Left ventricle myocardium inferior (tissue), 1 donor: Measurements from ENCODE around the gene EPHB1. TPM values are rescaled to one million over a fixed set of nuclear protein-coding genes. Genes with fewer than 3 reads are reported as not detected.

Experiments used
- DNase-seq: peaks from one replicate; pipeline ENCODE4 v3.0.0-alpha.2; 2020
- H3K27ac ChIP-seq: fragments of 200-600 bp; replicated peaks from 2 replicates; pipeline ENCODE4 v1.8.0; 2021
- H3K27me3 ChIP-seq: fragments of 200-600 bp; 2 replicates; pipeline ENCODE4 v1.8.0; 2021; ENCODE audit warnings: low read depth
- H3K36me3 ChIP-seq: fragments of 200-600 bp; 2 replicates; pipeline ENCODE4 v1.8.0; 2021
- H3K4me1 ChIP-seq: fragments of 200-600 bp; 2 replicates; pipeline ENCODE4 v1.8.0; 2021
- H3K4me3 ChIP-seq: fragments of 200-600 bp; 2 replicates; pipeline ENCODE4 v1.8.0; 2021; ENCODE audit warnings: mild to moderate bottlenecking, moderate library complexity
- H3K9me3 ChIP-seq: fragments of 200-600 bp; replicated peaks from 2 replicates; pipeline ENCODE4 v1.8.0; 2021
- CTCF ChIP-seq: fragments of 200-600 bp; IDR thresholded peaks from 2 replicates; pipeline ENCODE4 v1.8.0; 2021; ENCODE audit warnings: antibody characterized with exemption, mild to moderate bottlenecking, borderline replicate concordance
- intact Hi-C: fragments of 100-400 bp; cut with micrococcal nuclease; formaldehyde crosslinking; loops from one replicate; pipeline ENCODE4 v1.11.0; 2022
- total RNA-seq: library from RNA; stranded (reverse); fragmentation: NEBNext Ultra II Directional; extraction: Animal tissue kit (Norgen Biotek cat#: 25700); gene quantifications from one replicate; pipeline ENCODE4 v1.2.1, GENCODE V29; 2021
- donor health status: DM: no; HTN: yes; CAD: no; lungs with severe emphysema.

EPHB1 gene
- total RNA-seq, 1 donor from 2014 or later, result 1.3 TPM

DNA sequence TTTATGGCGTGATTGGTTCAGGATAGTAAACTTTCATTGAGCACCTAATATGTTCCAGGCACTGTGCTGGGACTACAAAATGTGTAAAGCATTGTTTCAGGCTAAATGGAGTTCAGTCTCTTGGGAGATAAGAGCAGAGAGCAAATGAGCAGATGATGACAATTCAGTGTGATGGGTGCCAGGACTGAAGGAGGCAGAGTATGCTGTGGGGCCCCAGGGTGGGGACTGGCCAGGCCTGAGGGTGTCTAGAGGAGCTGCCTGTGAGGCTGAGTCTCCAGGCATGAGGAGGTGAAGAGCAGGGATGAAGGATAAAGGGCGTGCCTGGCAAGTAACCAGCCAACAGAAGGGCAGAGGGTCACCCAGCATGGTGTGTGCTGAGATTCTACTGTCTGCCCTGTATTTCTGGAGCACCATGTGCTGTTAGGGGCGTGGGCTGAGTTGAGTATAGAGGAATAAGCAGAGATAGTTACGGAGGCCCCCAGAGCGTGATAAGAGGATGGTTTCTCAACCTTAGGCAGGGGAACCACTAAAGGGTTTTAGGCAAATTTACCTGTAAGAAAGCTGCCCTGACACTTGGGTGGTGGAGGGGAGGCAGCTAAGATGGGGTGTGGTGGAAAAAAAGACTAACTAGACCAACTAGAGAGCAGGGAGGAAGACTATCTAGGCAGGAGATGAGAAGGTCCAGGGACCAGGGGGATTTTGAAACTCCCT lies 38.5 kb downstream of the EPHB1 start:
- H3K9me3 ChIP-seq, result peaks cover 1% of the 10 kb centered on the region
- H3K27me3 ChIP-seq, result no peaks in the 10 kb centered on the region
- no peaks in the 10 kb centered on the region for H3K4me1 ChIP-seq
- H3K27ac ChIP-seq, result no peak overlapping the region
- no peak for TF ChIP-seq CTCF
- H3K4me3 ChIP-seq, result no peak overlapping the region
- no peak for DNase-seq
- intact Hi-C loops, result no loop called here
- H3K36me3 ChIP-seq, result no peaks in the 10 kb centered on the region

DNA sequence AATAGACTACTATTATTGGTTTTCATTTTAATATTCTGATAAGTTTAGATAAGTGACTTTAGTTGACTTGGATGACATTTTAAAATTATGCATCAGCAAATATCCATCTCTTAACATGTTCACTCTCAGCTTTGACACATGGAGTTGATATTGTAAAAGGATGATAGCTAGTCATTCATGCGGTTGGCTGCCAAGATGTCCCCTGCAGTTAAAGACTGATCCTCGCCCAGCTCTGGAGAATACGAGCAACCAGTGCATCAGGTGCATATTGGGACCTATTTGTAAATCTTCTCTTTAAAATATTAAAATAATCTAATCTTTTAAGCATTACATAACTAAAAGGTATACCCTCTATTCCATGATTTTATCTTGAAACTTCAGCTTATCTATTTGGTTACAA lies 41.9 kb downstream of the EPHB1 start:
- TF ChIP-seq CTCF, result no peak
- H3K27ac ChIP-seq, result no peak overlapping the region

DNA sequence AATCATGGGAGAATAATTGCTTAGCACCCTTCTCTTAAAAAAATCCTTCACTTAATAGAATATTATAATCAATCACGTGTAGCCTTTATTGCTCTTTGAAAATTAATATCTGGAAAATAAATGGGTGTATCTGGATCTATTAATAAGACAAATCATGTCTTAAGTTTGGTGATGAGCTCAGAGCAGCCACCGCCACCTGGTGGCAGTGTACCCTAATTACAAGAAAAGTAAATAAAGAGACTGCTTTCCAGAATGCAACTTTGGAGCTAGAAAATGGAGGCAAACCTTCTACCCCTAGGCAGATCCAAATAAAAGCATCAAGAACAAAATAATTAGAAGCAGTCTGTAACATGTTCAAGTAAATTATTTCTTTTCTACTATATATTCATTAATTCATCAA lies 43.5 kb downstream of the EPHB1 start:
- Histone ChIP-seq H3K27me3 (no peaks in the 10 kb centered on the region), H3K36me3 (no peaks in the 10 kb centered on the region), H3K27ac (no peak overlapping the region), H3K4me1 (no peaks in the 10 kb centered on the region), H3K4me3 (no peak overlapping the region), H3K9me3 (peaks cover 22% of the 10 kb centered on the region)
- TF ChIP-seq CTCF, result no peak
- intact Hi-C loops, result no loop called here
- DNase-seq, result no peak

More for the DNA sequence above, 41.9 kb downstream of the EPHB1 start:
- Histone ChIP-seq H3K27me3 (no peaks in the 10 kb centered on the region), H3K36me3 (no peaks in the 10 kb centered on the region), H3K4me1 (no peaks in the 10 kb centered on the region), H3K9me3 (peaks cover 5% of the 10 kb centered on the region), H3K4me3 (no peak overlapping the region)
- DNase-seq, result no peak
- intact Hi-C loops, result no loop called here

DNA sequence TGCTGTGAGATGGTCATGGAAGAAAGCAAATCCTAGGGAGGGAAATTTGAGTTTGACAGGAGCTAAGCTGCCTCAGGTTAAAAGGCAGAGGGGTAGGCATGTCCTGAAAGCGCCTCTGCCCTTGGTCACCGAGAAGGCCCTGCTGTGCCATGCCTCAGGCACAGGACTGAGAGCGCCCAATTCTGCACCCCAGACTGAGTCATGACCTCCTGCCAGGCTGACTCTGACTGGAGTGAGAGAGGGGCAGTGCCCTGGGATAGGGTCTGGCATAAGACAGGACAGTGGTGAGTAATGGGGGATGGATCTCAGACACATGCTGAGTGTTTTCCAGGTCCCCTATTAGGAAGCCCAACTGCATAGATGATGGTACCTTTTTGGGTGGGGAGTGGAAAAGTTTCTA lies 44.4 kb downstream of the EPHB1 start:
- Histone ChIP-seq H3K36me3 (no peaks in the 10 kb centered on the region), H3K4me3 (no peak overlapping the region), H3K27ac (no peak overlapping the region), H3K4me1 (no peaks in the 10 kb centered on the region), H3K9me3 (peaks cover 30% of the 10 kb centered on the region), H3K27me3 (no peaks in the 10 kb centered on the region)
- TF ChIP-seq CTCF, result no peak
- DNase-seq, result no peak
- intact Hi-C loops, result no loop called here

- no peak for DNase-seq
- intact Hi-C loops, result no loop called here
- TF ChIP-seq CTCF, result no peak
- no peak overlapping the region for H3K27ac ChIP-seq
- no peaks in the 10 kb centered on the region for H3K36me3 ChIP-seq
- H3K9me3 ChIP-seq, result peaks cover 31% of the 10 kb centered on the region
- no peaks in the 10 kb centered on the region for H3K4me1 ChIP-seq
- H3K27me3 ChIP-seq, result no peaks in the 10 kb centered on the region
- no peak overlapping the region for H3K4me3 ChIP-seq
Measured at GRCh38 chr3:134839990-134840389, 44.9 kb downstream of the EPHB1 start.
